Stomach (tissue), 4 donors: Measurements from ENCODE around the gene GTF2I.
"Not testable (repeated sequence)": the region's sequence is repeated elsewhere in the genome, so short reads cannot be mapped to it uniquely, and the experiment has no call there.

Experiments
- CTCF ChIP-seq, 7 experiments: fragments of 450-650 bp in 4 of 7; fragments of 200-600 bp in 3 of 7; sonication (generic) in 3 of 7; IDR thresholded peaks; one replicate each; pipeline ENCODE4 v1.5.1; 2016 to 2019; ENCODE audit warnings: antibody characterized with exemption in 7 of 7, control low read depth in 2 of 7, mild to moderate bottlenecking in 1 of 7
- EP300 ChIP-seq: sonication (generic); formaldehyde crosslinking; IDR thresholded peaks from one replicate; pipeline ENCODE4 v1.6.1; 2017; ENCODE audit warnings: antibody characterized with exemption
- POLR2A ChIP-seq, 4 donors: fragments of 450-650 bp; IDR thresholded peaks; one replicate each; pipeline ENCODE4 v1.6.1; 2016; ENCODE audit warnings: antibody characterized with exemption in 4 of 4, control low read depth in 2 of 4, mild to moderate bottlenecking in 1 of 4, moderate library complexity in 1 of 4
- POLR2AphosphoS5 ChIP-seq, 3 donors: sonication (generic); formaldehyde crosslinking; IDR thresholded peaks; one replicate each; pipeline ENCODE4 v1.6.1; 2016; ENCODE audit warnings: antibody characterized with exemption in 3 of 3

DNA sequence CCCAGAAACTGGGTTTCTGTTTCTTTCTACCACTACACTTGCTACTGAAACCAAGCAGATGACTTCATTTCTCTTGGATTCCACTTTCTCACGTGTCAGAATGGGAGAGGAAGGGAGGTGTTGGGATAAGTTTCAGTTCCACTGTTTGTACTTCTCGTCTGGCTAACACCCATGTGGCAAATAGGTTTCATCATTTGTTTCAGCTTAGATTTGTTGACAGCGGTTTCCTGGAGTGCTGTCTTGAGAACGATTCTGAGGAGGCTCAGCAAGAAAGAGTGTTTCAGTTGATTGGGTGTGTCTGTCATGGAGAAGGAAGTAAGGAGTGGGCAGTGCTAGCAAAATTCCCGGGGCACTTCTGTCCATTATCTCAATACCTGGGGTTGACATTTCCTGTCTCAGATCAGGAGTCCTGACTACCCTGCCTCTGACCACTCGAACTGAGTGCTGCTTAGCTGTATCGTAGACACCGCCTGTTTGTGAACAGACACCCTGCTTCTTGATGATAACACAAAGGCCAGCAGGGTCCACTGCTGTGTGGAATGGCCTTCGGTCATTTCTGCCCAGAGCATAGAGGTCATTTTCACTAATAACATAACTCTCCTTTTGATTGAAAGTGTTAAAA, 86.5 kb downstream of the GTF2I start:
- TF ChIP-seq CTCF (IDR thresholded peaks at IDR 0.05); POLR2A (IDR thresholded peaks at IDR 0.05); POLR2AphosphoS5 (IDR thresholded peaks at IDR 0.05); EP300: not testable (repeated sequence)
